Measurements from ENCODE around the gene MYO7A.

Gene MYO7A

GRCh38 chr11:77112641-77113381, 15.2 kb upstream of the MYO7A start:
- no peak for DNase-seq

- DNase-seq: peak; percentile 18
Measured at GRCh38 chr11:77113382-77114088, 14.5 kb upstream of the MYO7A start.

- no peak for DNase-seq
Measured at GRCh38 chr11:77114089-77114463, 14.0 kb upstream of the MYO7A start.

- no peak for DNase-seq
Measured at GRCh38 chr11:77115181-77115611, 12.8 kb upstream of the MYO7A start.

- DNase-seq: no peak
Measured at GRCh38 chr11:77115956-77116355, 12.1 kb upstream of the MYO7A start.

- DNase-seq: no peak
Measured at GRCh38 chr11:77117492-77117891, 10.6 kb upstream of the MYO7A start.

GRCh38 chr11:77118086-77118485, 10.0 kb upstream of the MYO7A start:
- no peak for DNase-seq

- no peak for DNase-seq
Measured at GRCh38 chr11:77118971-77119370, 9.1 kb upstream of the MYO7A start.

- no peak for DNase-seq
Measured at GRCh38 chr11:77119531-77119936, 8.5 kb upstream of the MYO7A start.

GRCh38 chr11:77120571-77120970, 7.5 kb upstream of the MYO7A start:
- DNase-seq: no peak

- DNase-seq: no peak
Measured at GRCh38 chr11:77121096-77121640, 6.9 kb upstream of the MYO7A start.

- no peak for DNase-seq
Measured at GRCh38 chr11:77121876-77122575, 6.0 kb upstream of the MYO7A start.

- DNase-seq: no peak
Measured at GRCh38 chr11:77122576-77123212, 5.4 kb upstream of the MYO7A start.

- no peak for DNase-seq
Measured at GRCh38 chr11:77123591-77123990, 4.5 kb upstream of the MYO7A start.

GRCh38 chr11:77124041-77124440, 4.0 kb upstream of the MYO7A start:
- no peak for DNase-seq

- no peak for DNase-seq
Measured at GRCh38 chr11:77124488-77124887, 3.6 kb upstream of the MYO7A start.

- no peak for DNase-seq
Measured at GRCh38 chr11:77125191-77125590, 2.9 kb upstream of the MYO7A start.

GRCh38 chr11:77125695-77126094, 2.4 kb upstream of the MYO7A start:
- DNase-seq: no peak

- DNase-seq: no peak
Measured at GRCh38 chr11:77126156-77126775, 1.8 kb upstream of the MYO7A start.

- DNase-seq: no peak
Measured at GRCh38 chr11:77126861-77127234, 1.2 kb upstream of the MYO7A start.

GRCh38 chr11:77127235-77127911, 673 bp upstream of the MYO7A start:
- DNase-seq: peak; percentile 55
